Measurements from ENCODE around the gene MAGEA8.
"Not testable (repeated sequence)": the region's sequence is repeated elsewhere in the genome, so short reads cannot be mapped to it uniquely, and the experiment has no call there.

Gene MAGEA8

DNA sequence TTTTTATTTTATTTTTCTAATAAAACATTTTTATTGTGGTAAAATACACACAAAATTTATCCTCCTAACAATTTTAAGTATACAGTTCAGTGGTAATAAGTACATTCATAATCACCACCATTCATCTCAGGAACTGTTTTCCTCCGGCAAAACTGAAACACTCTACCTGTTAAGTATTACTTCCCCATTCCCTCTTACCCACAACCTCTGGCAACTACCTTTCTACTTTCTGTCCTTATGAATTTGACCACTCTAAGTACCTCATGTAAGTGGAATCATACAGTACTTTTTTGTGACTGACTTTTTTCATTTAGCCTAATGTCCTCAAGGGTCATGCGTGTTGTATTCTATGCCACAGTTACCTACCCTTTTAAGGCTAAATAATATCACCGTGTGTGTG lies 27.3 kb downstream of the MAGEA8 start:
- DNase-seq: no peak

DNA sequence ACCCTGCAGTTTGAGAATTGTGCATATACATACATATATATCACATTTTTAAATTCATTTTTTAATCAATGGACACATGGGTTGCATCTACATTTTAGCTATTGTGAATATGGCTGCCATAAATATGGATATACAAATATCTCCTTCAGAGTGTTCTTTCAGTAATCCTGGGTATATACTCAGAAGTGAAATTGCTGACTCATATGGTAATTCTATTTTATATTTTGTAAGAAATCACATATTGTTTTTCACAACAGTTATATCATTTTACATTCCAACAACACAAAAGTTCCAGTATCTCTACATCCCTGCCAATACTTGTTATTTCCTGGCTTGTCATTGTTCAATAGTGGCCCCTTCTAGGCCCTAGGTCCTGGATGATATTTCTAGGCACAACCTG lies 27.7 kb downstream of the MAGEA8 start:
- no peak for DNase-seq

DNA sequence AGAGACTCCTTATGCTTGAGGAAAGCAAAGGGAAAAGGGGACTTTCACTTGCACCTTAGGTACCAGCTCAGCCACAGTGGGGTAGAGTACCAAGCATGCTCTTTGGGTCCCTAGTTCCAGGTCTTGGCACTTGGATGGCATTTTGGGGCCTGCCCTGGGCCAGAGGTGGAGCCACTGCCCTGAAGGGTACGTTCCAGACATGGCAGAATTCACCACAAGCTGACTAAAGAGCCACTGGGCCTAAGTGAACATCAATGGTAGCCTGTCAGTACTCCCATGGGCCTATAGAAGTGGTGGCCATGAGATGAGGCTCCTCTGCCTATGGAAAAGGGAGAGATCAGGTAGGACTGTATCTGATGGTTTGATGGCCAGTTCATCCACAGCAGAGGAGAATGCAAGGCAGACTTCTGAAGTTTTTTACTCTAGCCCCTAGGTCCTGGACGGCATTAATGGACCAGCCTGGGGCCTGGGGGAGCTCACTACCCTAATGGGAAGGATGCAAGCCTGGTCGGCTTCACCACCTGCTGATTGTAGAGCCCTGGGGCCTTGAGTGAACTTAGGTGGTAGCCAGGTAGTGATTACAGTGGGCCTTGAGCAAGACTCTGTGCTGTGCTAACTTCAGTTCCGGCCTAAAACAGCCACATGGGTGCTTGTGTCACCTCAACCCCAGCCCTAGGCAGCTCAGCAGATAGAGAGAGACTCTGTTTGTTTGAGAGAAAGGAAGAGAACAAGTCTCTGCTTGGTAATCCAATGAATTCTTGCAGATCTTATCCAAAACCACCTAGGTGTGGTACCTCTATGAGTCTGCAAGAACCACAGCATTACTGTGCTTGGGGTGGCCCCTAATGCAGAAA lies 28.6 kb downstream of the MAGEA8 start:
- no peak for DNase-seq

DNA sequence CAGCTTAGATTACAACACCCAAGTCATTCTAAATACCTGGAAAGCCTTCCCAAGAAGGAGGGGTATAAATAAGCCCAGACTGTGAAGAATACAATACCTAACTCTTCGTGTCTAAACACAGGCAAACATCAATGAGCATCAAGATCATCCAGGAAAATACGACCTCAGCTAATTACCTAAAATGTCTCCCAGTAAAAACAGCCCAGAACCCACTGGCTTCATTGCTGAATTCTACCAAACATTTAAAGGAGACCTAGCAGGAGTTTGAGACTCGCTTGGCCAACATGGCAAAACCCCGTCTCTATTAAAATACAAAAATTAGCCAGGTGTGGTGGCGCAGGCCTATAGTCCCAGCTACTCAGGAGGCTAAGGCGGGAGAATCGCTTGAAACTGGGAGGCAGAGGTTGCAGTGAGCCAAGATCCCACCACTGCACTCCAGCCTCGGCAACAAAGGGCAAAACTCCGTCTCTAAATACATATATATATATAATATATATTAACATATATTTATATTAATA lies 29.3 kb downstream of the MAGEA8 start:
- DNase-seq: no peak

DNA sequence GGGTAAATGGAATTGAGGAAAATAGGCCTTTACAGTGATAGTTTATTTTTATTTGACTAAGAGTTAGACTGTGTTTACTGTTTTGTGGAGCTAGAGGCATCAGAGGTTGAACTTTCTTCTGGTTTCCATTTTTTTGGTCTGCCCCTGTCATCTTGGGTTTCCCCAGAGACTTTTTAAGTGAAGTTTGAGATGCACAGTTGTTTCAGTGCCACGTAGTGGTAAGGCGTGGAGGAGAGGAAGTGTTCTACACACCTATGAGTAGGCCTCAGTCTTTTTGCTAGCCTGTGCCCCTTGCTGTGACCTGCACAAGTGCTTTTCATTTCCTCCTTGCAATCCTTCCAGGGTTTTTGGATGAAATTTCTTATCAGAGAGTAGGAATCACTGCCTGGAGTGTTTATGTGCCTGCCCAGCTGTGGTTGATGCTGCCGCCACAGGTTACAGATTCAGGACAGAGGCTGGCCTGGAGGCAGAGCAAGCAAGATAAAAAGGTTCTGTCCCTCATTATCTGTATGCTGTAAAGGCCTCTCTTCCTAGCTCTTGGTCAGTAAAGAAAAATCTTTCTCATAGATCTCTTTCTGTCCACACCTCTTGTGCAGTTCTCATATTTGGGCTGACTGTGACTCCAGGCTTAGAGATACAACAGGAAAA lies 35.9 kb downstream of the MAGEA8 start:
- no peak for DNase-seq

DNA sequence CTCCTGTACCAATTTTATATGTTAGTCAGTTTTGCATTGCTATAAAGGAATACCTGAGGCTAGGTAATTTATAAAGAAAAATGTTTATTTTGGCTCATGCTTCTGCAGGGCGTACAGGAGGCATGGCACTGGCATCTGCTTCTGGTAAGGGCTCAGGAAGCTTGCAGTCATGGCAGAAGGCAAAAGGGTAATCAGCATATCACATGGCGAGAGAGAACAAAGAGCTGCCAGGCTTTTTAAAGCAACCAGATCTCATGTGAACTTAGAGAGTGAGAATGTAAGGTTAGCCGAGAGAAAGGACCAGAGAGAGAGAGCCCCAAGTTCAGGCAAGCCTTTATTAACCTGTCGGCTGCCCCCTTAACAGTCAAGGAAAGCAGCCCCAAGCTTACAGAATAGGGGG lies 42.9 kb downstream of the MAGEA8 start:
- DNase-seq: not testable (repeated sequence)

DNA sequence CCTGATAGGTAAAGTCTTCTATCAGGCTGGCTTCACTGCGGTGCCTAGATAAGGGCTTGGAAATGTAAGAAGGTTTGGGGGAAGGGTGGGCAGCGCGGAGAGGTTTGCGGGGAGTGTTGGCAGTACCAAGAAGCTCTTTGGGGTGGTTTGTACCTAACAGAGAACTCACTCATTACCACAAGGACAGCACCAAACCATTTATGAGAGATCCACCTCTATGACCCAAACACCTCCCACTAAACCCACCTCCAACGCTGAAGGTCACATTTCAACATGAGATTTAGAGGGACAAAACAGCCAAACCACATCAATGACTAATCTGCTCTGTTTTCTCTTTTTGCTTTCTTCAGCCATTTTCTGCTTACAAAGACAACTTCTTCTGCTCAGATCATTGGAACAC lies 43.5 kb downstream of the MAGEA8 start:
- not testable (repeated sequence) for DNase-seq

DNA sequence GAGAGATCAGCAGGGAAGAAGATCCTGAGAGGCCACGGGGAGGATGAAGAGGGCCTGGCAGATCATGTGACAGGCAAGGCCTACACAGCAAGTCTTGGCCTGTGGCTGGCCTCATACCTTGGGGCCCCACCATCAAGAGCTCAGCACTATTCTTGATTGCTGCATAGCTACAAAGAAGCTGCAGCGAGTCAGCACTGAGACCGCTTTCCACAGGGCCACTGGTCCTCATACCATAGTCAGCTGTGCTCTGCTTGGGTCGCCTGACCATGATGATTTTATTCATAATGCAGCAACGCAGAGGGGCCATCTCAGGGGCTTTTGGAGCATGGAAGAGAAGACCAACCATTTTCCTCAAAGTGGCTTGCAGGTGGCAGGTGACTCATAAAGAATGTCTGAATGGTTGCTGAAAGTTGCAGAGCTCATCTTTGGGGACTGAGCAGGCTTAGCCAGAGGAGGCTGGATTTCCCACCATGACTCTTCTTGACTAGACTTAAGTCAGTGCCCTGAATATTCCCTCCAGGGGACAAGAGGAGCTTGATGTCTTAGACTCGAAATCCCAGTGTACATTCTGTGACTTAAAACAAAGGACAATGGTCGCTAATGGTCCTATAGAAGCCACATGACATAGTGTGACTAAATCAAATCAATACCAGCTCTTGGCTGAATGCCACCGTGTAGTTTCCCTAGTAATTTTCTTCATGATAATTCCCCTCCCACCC lies 46.4 kb downstream of the MAGEA8 start:
- not testable (repeated sequence) for DNase-seq

DNA sequence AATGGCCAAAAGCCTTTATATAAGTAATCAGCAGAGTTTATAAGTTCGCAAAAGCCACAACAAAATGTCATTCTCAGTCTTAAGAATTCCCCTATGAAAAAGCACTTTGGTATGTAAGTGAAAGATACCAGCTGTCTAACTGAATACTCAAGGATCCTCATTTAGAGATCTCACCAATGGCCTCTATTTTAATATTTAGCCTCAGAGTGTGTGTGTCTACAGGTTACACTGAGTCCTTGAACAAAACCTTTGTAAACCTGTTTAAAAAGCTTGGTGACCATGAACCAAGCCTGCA lies 46.9 kb downstream of the MAGEA8 start:
- not testable (repeated sequence) for DNase-seq

DNA sequence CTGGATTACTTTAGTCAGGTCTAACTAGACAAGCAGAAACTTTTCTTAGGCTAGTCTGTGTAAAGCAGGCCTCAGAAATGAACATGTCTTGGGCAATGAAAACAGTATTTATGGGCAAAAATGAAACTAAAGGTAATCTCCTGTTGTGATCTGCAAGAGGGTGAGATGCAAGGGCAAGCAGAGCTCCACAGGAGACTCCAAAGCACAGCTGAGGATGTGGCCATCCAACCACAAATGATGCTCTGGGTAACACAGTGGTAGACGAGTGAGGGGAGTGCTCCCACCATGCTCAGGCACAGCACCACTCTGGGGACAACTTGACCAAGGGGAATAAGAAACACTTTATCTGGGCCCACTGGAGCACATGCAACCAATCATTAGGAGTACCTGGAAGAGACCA lies 47.7 kb downstream of the MAGEA8 start:
- not testable (repeated sequence) for DNase-seq

DNA sequence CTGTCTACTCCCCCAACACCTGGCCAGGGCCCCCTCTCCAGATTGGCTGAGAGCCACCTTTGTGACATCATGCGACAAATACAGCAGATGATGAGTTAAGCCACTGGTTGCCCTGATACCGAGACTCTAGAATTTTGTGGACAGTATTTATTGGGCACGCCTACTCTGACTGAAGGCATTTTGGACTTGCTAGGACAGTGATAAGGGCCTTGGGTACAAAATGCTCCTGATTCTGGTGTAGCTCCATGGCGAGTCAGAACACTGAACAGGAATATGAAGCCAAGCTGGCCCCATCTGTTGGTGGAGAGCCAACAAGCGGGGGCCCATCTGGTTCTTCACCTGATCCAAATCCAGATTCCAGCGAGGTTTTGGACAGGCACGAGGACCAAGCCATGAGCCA lies 48.4 kb downstream of the MAGEA8 start, which contains the start of gene HSFX4:
TSS of gene HSFX4 (plus strand) at position 174 of the 400 bp plus-strand sequence. CDS start at position 246, 72 bp downstream.
- DNase-seq: not testable (repeated sequence)

DNA sequence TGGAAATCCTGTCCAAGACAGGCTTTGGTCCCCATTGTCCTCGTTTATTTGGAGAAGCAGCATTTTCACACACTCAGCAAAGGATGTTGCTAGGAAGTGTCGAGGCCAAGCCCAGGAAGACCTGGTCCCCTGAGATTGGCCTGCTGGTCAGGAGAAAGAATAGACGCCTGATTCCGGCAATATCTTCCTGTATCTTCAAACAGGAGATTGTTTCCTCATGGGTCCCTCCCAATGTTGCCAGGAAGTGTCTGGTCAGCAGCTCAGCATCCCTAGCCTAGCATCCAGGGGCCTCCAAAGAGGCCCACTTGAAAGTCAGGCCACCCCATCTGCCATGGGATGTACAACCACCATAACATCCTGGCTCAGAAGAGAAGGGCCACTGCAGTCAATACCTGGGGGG lies 50.4 kb downstream of the MAGEA8 start:
- DNase-seq: not testable (repeated sequence)

DNA sequence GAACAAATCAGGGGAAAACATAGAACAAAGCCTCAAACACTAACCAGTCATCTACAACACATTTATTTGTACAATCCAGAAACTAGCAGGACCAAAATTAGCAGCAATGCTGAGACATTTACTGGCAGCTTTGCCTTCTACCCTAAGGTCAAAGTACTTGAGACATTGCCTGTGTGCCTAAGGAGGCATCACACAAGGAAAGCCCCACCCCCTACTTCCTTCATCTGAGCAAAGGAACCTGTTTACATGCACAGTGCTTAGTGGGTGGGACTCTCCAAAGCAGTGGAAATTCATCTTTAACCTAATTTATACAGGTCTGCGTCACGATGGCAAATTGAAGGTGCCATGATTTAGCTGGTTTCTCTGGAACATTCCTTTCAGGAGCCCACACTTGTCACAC lies 51.2 kb downstream of the MAGEA8 start:
- not testable (repeated sequence) for DNase-seq

DNA sequence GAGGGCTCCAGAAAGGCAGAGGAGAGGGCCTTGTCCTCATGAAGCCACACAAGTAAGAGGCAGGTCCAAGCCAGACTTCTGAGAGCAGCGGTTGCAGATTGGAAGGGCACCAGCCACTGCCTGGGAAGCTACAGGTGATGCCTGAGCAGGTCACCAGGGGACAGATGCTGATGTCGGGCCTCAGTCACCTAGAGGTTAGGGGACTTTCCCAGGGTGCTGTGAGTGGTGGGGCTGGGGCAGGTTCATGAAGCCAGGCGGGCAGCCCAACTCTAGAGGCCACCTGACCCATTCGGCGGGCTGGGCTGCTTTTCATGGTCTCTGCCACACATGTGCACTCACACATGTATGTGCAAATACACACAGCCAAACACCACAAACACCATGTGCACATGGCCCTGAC lies 52.0 kb downstream of the MAGEA8 start:
- not testable (repeated sequence) for DNase-seq

DNA sequence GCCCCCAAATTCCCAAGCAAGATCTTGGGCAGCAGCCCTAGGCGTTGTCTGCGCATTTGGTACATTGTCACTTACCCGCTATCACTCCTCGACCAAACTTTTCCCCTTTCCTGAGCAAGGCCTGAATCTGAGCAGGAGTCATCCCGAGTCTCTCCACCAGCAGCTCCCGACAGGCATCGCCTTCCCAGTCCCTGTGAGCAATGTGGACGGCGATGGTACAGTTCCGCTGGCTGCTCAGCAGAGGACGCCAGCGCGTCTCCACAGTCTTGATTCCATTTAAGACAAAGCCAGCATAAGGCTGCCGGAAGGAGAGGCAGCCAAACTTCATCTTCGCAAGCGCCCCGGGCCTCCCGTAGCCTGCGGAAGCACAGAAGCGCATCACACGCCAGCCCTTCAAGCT lies 52.6 kb downstream of the MAGEA8 start:
- DNase-seq: not testable (repeated sequence)

Data from activated CD4-positive, CD25-positive, alpha-beta regulatory T cell treated with anti-CD3 and anti-CD28 coated beads, Interleukin-2, amount 50 U/mL, for 72 hours (primary cell).